Pancreas (tissue), 10 donors: ENCODE results near the gene ELP4. TPM values are rescaled to one million over a fixed set of nuclear protein-coding genes. Genes with fewer than 3 reads are reported as not detected.
"Not testable (repeated sequence)": the region's sequence is repeated elsewhere in the genome, so short reads cannot be mapped to it uniquely, and the experiment has no call there.

Experiments used
- ATAC-seq, 4 donors: fragments of 200-7000 bp; cut with Tn5 transposase; one replicate each; pipeline versions ENCODE4 v1.8.0 to v1.9.1; 2020; ENCODE audit warnings: mild to moderate bottlenecking in 4 of 4, moderate library complexity in 4 of 4
- DNase-seq, 6 donors: peaks; one replicate each; pipeline ENCODE4 v3.0.0-alpha.2; 2020
- FAIRE-seq: peaks from 2 replicates; lab custom pipeline; 2012; peaks lifted over from hg19 to GRCh38; lab: Jason Lieb, UNC
- H3K27ac ChIP-seq, 4 donors: fragments of 200-600 bp; sonication (generic); 1 replicate in 3 of 4; 2 replicates in 1 of 4; pipeline versions ENCODE4 v1.5.0 to v1.8.0; 2020
- H3K27me3 ChIP-seq, 4 donors: fragments of 200-600 bp; one replicate each; pipeline ENCODE4 v1.8.0; 2021
- H3K36me3 ChIP-seq, 3 donors: fragments of 200-600 bp; sonication (generic) in 1 of 3; one replicate each; pipeline versions ENCODE4 v1.5.0 to v1.8.0; 2020 to 2021
- H3K4me1 ChIP-seq, 3 donors: fragments of 200-600 bp; one replicate each; pipeline ENCODE4 v1.8.0; 2021
- H3K4me3 ChIP-seq, 4 donors: fragments of 200-600 bp; sonication (generic) in 2 of 4; one replicate each; pipeline versions ENCODE4 v1.5.0 to v1.8.0; 2020 to 2021
- H3K9me3 ChIP-seq, 4 donors: fragments of 200-600 bp; one replicate each; pipeline ENCODE4 v1.8.0; 2021
- WGBS, 2 donors: extraction: QIAGEN DNeasy Blood & Tissue Kit; methylation state at CpG; one replicate each; pipeline ENCODE4 v1.1.7; 2013; 5-methylcytosine and 5-hydroxymethylcytosine counted together
- intact Hi-C, 3 donors: fragments of 100-400 bp; cut with DNase I; formaldehyde crosslinking; loops; one replicate each; pipeline versions ENCODE4 v1.11.1 to v1.14.2; 2022
- polyA plus RNA-seq, 2 donors: library from polyadenylated mRNA; stranded (reverse); fragments of 200-250 nt; gene quantifications; one replicate each; pipeline ENCODE4 v1.2.3, GENCODE V29; 2013
- total RNA-seq, 6 donors: library from RNA; stranded (reverse); fragmentation: NEBNext Ultra II Directional in 4 of 6; extraction: Animal tissue kit (Norgen Biotek cat#: 25700) in 4 of 6; gene quantifications; one replicate each; pipeline versions ENCODE4 v1.2.1 to v1.2.4, GENCODE V29; 2021 to 2023
- TF ChIP-seq, protein P1 (sequence below), 4 donors: fragments of 200-600 bp; sonication (generic) in 3 of 4; IDR thresholded peaks; one replicate each; pipeline versions ENCODE4 v1.5.0 to v1.8.0; 2021; ENCODE audit warnings: antibody characterized with exemption in 4 of 4
- donor health status: healthy with polysubstance abuse.
- donor health status: DM: no; HTN: no; CAD: no; lungs with moderate emphysema.
- donor health status: DM: no; HTN: no; CAD: no.
- donor health status: control.
- donor health status: control.
- donor health status: Bipolar disorder and iron deficiency.
- donor health status: DM: yes; HTN: yes; CAD: no.
- donor health status: DM: no; HTN: no; CAD: no.
- donor health status: DM: no; HTN: no; CAD: no.
- donor health status: DM: yes; HTN: yes; CAD: no.

ELP4 gene
- total and polyA plus RNA-seq, 8 donors = 8.7 to 13.2 (median 9.9) TPM

GRCh38 chr11:31492320-31492913 is 17.1 kb upstream of the ELP4 start:
- no peaks in the 10 kb centered on the region for H3K9me3 ChIP-seq
- no peaks in the 10 kb centered on the region for H3K36me3 ChIP-seq
- FAIRE-seq = no peak
- TF ChIP-seq, protein P1, sequence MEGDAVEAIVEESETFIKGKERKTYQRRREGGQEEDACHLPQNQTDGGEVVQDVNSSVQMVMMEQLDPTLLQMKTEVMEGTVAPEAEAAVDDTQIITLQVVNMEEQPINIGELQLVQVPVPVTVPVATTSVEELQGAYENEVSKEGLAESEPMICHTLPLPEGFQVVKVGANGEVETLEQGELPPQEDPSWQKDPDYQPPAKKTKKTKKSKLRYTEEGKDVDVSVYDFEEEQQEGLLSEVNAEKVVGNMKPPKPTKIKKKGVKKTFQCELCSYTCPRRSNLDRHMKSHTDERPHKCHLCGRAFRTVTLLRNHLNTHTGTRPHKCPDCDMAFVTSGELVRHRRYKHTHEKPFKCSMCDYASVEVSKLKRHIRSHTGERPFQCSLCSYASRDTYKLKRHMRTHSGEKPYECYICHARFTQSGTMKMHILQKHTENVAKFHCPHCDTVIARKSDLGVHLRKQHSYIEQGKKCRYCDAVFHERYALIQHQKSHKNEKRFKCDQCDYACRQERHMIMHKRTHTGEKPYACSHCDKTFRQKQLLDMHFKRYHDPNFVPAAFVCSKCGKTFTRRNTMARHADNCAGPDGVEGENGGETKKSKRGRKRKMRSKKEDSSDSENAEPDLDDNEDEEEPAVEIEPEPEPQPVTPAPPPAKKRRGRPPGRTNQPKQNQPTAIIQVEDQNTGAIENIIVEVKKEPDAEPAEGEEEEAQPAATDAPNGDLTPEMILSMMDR (IDR thresholded peaks at IDR 0.05) = no peak
- 62 to 64% methylated on average over 2 of the region's 2 CpGs for WGBS, 2 donors
- H3K4me1 ChIP-seq = peaks cover 0 to 10% (median 8%) of the 10 kb centered on the region in 3 donors
- no peak overlapping the region for H3K27ac ChIP-seq
- ATAC-seq = peak; percentile 58 to 70 (median 66)
- no peak overlapping the region for H3K4me3 ChIP-seq
- intact Hi-C loops = no loop called here
- no peaks in the 10 kb centered on the region for H3K27me3 ChIP-seq
- no peak for DNase-seq

DNA sequence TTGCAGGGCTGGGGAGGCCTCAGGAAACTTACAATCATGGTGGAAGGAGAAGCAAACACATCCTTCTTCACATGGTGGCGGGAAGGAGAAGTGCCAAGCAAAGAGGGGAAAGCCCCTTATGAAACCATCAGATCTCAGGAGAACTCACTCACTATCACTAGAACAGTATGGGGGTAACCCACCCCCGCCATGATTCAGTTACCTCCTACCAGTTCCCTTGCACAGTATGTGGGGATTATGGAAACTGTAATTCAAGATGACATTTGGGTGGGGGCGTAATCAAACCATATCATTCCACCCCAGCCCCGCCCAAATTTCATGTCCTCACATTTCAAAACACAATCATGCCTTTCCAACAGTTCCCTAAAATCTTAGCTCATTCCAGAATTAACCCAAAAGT is 16.3 kb upstream of the ELP4 start:
- no peaks in the 10 kb centered on the region for H3K36me3 ChIP-seq
- no peak overlapping the region for H3K27ac ChIP-seq
- FAIRE-seq = no peak
- H3K9me3 ChIP-seq = no peaks in the 10 kb centered on the region
- no peaks in the 10 kb centered on the region for H3K27me3 ChIP-seq
- no peak for DNase-seq
- no peak for ATAC-seq
- intact Hi-C loops = no loop called here
- H3K4me3 ChIP-seq = no peak overlapping the region
- TF ChIP-seq, protein P1 (IDR thresholded peaks at IDR 0.05) = no peak
- peaks cover 0 to 10% (median 8%) of the 10 kb centered on the region in 3 donors for H3K4me1 ChIP-seq
- WGBS, 2 donors = 94 to 95% methylated on average over 4 of the region's 4 CpGs

DNA sequence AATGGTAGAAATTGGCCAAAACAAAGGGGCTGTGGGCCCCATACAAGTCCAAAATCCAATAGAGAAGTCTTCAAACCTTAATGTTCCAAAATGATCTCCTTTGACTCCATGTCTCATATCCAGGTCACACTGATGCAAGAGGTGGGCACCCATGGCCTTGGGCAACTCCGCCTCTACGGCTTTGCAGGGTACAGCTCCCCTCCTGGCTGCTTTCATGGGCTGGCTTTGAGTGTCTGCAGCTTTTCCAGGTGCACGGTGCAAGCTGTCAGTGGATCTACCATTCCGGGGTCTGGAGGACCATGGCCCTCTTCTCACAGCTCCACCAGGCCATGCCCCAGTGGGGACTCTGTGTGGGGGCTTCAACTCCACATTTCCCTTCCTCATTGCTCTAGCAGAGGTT is 15.8 kb upstream of the ELP4 start:
- H3K36me3 ChIP-seq, H3K4me3 ChIP-seq, ATAC-seq, FAIRE-seq, H3K27ac ChIP-seq, H3K4me1 ChIP-seq, H3K27me3 ChIP-seq, H3K9me3 ChIP-seq, intact Hi-C loops: not testable (repeated sequence)
- DNase-seq = peak in 1 of 6 donors; percentile 39
- 98 to 99% methylated on average over 4 of the region's 4 CpGs for WGBS, 2 donors

- H3K36me3 ChIP-seq = no peaks in the 10 kb centered on the region
- H3K4me3 ChIP-seq = no peak overlapping the region
- WGBS, 2 donors = 86 to 95% methylated on average over 3 of the region's 3 CpGs
- intact Hi-C loops = no loop called here
- no peak overlapping the region for H3K27ac ChIP-seq
- DNase-seq (no peak), ATAC-seq (no peak), FAIRE-seq (no peak)
- H3K4me1 ChIP-seq = peaks cover 0 to 5% (median 0%) of the 10 kb centered on the region in 3 donors
- H3K9me3 ChIP-seq = no peaks in the 10 kb centered on the region
- no peaks in the 10 kb centered on the region for H3K27me3 ChIP-seq
- TF ChIP-seq, protein P1 (IDR thresholded peaks at IDR 0.05) = no peak
Observed at GRCh38 chr11:31499576-31500178, 9.9 kb upstream of the ELP4 start.

- Histone ChIP-seq H3K27me3 (no peaks in the 10 kb centered on the region), H3K4me1 (peaks cover 0 to 5% (median 0%) of the 10 kb centered on the region in 3 donors), H3K36me3 (no peaks in the 10 kb centered on the region), H3K27ac (no peak overlapping the region), H3K9me3 (no peaks in the 10 kb centered on the region), H3K4me3 (no peak overlapping the region)
- 63 to 67% methylated on average over 2 of the region's 2 CpGs for WGBS, 2 donors
- DNase-seq (no peak), ATAC-seq (peak in 2 of 4 donors; percentile 37 to 38), FAIRE-seq (no peak)
- intact Hi-C loops = no loop called here
- TF ChIP-seq, protein P1 (IDR thresholded peaks at IDR 0.05) = no peak
Observed at GRCh38 chr11:31500560-31500959, 9.0 kb upstream of the ELP4 start.
